Superior temporal gyrus (tissue), 1 donor: Measurements from ENCODE around the gene NECTIN1.

Experiments used
- DNase-seq: peaks from one replicate; pipeline ENCODE4 v3.0.0-alpha.2; 2016; ENCODE audit errors: extremely low spot score

The NECTIN1 gene

GRCh38 chr11:119755356-119756071, 26.5 kb upstream of the NECTIN1 start:
- peak; percentile 40 for DNase-seq

GRCh38 chr11:119754656-119755355, 25.8 kb upstream of the NECTIN1 start:
- DNase-seq = no peak

DNA sequence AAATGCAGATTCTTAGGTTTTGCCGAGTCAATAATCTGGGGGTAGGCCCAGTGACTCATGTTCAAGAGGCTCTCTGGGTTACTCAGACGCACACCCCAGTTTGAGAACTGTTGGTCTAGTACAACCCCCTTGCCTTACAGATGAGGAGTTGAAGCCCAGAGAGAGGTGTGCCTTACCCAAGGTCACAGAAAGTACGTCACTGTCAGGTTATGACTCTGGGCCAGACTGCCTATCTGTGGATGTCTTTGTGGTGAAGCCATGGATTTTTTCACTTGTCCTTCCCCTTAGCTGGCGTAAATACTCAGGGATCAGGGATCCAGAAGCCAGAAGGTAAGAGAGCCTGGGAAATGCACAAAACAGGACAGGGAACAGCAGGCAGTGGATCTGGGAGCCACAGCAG, 25.2 kb upstream of the NECTIN1 start:
- no peak for DNase-seq

DNA sequence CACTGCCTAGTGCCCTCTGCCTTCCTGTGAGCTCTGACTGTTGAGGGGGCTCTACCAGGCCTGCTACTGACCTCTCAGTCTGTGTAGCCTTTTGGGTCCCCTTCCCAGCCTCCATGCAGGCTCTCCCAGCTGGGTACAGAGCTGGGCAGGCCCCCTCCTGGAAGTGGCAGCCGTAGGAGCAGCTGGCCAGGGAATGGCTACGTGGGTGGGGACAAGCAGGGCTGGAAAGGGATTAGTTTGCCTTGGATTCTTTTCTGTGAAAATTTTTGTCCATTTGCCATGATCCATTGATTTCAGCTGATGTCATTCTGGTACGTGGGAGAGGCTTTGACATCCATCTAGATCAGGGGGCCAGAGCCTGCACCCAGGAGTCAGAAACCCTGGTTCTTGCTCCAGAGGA, 23.9 kb upstream of the NECTIN1 start:
- no peak for DNase-seq

- no peak for DNase-seq
Observed at GRCh38 chr11:119752345-119752871, 23.4 kb upstream of the NECTIN1 start.

DNA sequence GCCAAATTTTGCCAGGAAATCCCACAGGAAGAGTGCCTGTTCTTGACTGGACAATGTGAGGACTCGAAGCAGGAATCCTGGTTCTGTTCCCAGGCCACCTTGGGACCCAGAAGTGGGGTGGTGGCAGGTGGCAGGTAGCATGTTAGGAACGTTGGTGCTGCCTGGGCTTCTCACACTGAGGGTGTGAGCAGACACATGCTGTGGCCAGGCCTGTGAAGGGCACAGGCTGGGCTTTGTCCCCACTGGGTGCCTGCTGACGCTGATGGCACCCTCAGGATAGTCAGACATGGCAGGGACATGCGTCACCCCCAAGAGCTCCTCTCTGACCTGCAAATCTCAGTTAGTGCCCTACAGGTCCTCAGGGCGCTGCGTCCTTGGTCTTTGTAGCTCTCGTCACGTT, 21.1 kb upstream of the NECTIN1 start:
- DNase-seq = no peak

DNA sequence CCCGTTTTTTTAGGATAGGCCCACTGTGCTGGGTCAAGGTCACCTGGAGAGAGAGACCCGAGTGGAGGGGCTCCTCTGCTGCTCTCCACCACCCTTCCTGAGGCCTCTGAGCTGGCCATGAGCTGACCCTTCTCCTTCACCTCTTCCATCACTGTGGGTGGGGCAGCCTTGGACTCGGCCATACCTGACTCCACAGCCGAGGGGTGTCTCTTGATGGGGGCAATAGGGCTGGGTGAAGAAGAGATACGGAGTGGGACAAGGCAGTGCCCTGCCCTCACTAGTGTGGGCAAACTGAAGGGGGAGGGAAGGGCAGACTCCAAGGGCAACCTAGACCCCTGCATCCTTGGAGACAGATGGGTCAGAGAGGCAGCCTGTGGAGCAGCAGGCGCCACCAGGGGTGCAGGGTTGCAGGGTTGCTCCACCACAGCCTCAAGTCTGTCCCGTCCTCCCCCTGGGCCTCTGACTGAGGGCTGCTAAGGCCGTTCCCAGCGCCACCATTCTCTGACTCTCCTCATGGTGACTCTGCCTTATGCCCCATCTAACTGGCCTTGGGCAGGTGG, 20.1 kb upstream of the NECTIN1 start:
- no peak for DNase-seq

DNA sequence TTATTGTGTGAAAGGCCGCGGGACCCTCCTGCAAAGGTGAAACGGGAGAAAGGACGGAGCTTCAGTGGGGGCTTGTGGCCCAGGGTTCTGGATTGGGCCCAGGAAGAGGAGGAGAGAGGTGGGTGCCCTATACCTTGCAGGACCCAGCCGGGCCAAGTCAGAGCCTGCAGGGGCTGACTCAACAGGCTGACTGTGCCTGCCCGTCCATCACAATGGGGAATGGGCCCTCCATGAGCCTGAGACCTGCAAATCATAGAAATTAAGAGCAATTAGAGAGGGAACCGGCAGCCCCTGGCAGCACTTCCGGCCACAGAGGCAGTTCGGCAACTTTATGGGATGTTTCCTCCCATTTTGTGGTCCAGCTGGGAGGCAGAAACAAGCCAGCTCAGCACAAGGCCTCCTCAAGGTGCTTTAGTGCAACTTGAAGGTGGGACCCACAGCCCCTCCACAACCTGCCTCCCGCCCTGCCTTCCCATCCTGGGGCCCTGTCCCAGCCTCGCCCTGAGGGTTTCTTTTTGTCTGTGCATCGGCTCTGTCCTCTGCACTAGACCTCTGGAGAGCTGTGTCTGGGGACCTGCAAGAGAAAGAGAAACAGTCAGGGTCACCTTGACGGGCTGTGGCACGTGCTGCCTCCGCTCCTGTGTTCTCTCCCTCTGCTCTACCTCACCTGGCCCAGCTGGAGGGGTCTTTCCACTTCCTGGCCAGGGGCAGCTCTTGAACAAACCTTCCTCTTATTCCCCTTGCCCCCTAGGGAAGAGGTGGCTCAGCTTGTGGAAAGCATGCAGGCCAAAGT, 19.1 kb upstream of the NECTIN1 start:
- DNase-seq = no peak

DNA sequence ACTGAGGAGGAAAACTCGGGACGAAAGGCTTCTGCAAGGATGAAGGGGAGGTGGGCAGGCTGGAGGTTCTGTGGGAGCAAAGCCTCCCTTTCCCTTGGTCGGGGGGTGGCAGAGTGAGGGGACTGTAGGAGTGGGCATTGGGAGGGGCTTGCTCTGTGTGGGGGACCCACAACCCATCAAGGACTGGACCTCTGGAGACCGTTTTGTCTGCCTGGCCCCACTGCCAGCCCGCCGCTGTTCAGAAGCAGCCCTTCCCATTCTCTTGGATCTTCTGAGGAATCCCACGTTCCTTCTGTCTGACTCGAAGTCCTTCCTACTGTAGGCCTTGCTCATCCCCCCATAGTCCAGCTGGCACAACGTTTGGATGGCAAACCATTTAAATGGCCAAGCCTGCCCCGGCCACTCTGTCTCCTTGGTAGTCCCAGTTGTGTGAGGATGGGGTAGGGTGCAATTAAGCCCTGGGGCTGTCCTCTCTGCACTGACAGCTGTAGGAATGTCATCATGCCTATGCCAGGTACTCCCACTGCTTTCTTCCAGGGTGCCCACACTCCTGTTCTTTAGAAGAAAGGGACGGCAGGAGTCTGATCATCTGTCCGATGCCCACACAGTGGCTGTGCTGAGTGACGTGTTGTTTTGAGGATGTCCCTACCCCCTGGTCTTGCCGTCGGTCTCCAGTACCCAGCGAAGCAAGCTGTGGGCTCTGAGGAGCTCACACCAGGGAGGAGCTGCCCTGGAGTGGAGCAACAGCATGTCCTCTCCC, 17.0 kb upstream of the NECTIN1 start:
- DNase-seq = peak; percentile 30

- no peak for DNase-seq
Observed at GRCh38 chr11:119745112-119745511, 16.1 kb upstream of the NECTIN1 start.

- no peak for DNase-seq
Observed at GRCh38 chr11:119744577-119744976, 15.6 kb upstream of the NECTIN1 start.

DNA sequence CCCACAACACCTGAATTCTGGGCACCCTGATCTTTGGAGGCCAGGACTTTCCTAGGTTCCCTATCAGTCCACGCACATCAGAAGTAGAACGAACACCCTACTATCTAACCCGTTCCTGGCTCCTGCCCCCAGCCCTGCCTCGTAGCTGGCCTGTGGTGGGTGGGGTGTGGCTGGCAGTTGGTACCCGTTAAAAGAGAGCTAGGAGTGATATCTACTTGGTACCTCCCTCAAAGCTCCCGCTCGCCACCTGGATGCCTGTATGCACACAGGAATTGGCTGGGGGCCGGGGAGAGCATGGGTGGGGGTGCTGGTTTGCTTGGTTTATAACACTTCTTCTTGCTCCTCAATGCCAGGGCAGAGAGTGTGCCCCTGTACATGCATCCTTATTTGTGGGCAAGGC, 14.0 kb upstream of the NECTIN1 start:
- DNase-seq = no peak

- no peak for DNase-seq
Observed at GRCh38 chr11:119742263-119742861, 13.4 kb upstream of the NECTIN1 start.

GRCh38 chr11:119741369-119742262, 12.6 kb upstream of the NECTIN1 start:
- peak; percentile 74 for DNase-seq

GRCh38 chr11:119739975-119740374, 11.0 kb upstream of the NECTIN1 start:
- no peak for DNase-seq

DNA sequence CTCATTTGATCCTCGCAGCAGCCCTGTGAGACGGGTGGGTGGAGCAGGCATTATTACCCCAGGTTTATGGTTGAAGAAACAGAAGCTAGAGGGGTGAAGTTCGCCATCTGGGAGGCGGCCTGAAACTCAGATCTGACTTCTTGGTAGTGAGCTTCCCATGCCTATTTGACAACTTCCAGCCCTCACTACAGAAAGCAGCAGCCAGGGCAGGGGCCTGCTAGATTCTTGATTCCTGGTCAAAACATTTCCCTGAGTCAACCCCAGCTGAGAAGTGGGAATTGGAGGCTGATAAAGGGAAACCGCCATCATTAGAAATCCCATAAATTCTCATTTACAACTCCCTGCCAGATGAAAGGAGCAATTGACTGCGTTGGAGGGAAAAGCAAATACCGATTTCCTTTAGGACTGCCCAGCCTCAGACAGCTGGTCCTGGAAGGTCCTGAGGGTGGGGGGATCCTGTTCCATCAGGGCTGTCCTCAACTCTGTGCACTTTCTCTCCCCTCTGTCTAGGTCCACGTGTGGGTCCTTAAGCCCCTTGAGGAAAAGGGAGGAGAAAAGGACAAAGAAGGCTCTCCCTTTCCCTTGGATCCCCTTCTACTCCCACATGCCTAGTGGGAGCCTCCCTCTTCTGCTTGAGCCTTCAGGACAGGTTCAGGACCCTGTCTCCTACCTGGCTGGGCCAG, 10.2 kb upstream of the NECTIN1 start:
- DNase-seq = no peak

DNA sequence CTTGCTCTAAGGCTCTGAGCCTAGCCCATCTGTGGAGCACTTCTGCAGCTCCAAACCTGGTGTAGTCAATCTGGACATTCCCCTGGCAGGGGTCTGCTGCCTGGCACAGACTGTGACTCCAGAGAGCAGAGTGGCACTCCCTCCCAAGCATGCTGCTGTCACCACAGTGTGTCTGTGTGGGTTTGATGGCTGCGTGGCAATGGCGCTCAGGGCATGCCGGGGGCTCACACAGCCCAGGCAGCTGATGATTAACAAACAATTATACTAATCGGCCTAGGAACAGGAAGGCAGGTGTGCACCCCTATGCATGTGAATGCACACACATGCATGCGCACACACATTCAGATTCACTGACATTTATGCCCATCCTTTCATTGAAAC, 9.0 kb upstream of the NECTIN1 start:
- no peak for DNase-seq

DNA sequence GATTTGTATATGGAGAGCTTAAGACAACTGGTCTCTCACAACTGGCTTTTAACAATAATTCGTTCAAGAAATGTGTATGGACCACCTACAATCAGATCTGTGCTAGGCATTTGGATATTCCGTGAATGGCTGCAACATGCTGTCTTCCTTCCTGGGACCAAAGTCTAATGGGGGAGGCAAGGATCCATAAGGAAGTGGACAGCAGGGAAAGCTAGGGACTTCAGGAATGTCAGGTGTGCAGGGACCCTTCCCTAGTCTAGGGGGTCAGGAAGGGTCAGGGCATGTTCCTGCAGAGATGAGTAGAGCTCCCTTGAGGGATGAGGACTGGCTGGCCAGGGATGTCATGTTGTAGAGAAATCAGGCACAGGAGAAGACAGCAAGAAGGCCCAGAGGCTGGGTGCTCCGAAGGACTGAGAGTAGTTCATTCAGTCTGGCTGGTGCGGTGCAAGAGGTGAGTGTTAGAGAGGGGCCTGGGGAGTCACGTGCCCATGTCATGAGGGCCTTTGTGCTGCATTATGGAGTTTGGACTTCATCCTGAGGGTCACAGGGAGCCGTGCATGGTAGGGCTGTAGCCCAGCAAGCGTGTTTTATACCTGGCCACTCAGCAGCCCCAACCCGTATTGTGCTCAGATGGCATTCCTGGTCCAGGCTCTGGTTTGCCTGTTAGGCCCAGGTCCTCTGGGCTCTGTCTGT, 8.5 kb upstream of the NECTIN1 start:
- no peak for DNase-seq

- DNase-seq = no peak
Observed at GRCh38 chr11:119734788-119735187, 5.8 kb upstream of the NECTIN1 start.
